Tongue (tissue), 2 donors: ENCODE measurements around the gene CADM1. TPM values are rescaled to one million over a fixed set of nuclear protein-coding genes. Genes with fewer than 3 reads are reported as not detected.

Source experiments
- DNase-seq: peaks from one replicate; pipeline ENCODE4 v3.0.0-alpha.2; 2015
- total RNA-seq: library from RNA; depleted of rRNA; stranded (reverse); fragments of >200 nt; gene quantifications from one replicate; pipeline ENCODE4 v1.2.3, GENCODE V29; 2014

CADM1 gene
- total RNA-seq, 1 donor from 2014 or later = 53.1 TPM

DNA sequence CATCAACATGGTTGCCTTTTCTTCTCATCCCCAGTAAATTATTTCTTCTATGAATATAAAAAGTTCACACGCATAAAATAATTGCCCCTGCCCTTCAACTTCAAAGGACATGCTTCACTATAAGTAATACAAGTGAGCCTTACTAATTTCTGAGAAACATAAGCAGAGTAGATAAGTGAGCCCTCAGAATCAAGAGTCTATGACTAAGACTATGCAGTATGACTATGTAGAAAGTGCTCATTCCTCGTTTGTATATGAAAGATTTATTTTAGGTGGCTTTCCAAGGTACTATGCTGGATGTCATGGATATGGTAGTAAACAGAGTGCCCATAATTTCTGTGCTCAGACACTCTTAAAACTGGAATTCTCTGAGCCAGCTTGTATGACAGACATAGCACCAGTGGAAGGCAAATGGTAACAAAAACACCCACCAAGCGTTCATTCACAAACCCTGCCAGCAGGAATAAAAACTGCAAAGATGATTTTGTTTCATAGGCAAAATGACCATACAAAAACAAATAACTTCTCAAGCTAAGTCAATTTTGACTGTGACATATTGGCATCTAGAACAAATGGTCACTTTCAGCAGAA is 189.8 kb downstream of the CADM1 start:
- DNase-seq = peak; percentile 26

DNA sequence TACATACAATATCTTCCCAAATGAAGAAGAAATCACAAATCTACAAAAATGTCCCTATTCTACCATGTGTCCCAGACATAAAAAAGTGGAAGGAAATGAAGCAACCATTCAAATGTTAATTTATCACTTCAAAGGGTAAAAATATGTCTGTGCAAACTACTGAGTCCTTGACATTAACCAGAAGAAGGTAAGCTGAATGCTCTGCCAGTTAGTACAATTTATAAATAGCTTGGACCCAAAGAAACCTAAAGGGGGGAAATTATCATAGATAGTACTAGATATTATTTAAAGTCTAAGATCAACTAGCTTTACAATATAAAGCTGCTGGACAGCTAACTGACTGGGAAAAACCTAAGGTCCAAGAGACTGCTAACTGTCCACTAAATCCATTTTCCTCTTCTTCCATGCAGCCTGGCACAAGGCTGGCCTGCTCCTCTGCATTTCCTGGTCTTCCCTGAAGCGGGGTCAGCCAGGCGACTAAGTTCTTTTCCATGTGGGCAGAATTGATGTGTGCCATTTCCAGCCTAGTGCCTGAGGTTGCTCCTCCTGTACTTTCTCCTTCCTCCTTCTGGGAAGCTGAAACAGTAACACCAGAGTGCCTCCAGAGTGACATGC is 190.9 kb downstream of the CADM1 start:
- DNase-seq = no peak

DNA sequence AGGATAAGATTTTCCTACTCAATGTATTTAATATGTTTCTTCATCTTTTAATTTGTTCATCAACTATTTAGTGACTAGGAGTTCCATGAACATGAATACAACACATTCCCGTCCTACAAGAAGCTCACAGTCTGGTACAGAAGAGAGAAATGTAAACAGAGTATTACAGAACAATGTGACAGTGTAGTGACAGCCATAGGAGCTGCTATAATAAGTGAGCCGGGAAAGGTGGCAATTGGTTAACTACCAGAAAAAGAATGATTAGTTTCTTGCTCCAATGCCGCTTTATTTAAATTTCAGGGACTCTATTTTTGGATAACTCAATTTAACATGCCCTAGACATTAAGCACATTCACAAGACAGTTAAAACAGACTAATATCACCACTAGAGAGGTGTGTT is 192.3 kb downstream of the CADM1 start:
- no peak for DNase-seq

DNA sequence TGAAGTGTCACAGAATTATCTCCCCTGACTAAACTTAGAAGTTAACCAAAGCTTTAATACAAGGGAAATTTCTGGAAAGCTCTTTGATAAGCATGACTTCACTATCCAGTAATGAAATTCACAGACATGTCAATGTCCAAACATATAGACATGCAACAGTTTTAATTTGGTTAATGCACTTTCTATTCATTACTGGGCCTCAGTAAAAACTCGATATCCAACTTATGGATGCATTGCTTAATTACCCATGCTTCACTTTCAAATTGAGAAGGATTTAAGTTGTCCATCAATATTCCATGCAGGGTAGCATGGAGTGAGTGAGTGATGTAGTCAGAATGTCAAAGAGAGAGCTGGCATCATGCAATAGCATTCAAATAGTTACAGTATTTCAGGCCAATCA is 197.5 kb downstream of the CADM1 start:
- DNase-seq = no peak

DNA sequence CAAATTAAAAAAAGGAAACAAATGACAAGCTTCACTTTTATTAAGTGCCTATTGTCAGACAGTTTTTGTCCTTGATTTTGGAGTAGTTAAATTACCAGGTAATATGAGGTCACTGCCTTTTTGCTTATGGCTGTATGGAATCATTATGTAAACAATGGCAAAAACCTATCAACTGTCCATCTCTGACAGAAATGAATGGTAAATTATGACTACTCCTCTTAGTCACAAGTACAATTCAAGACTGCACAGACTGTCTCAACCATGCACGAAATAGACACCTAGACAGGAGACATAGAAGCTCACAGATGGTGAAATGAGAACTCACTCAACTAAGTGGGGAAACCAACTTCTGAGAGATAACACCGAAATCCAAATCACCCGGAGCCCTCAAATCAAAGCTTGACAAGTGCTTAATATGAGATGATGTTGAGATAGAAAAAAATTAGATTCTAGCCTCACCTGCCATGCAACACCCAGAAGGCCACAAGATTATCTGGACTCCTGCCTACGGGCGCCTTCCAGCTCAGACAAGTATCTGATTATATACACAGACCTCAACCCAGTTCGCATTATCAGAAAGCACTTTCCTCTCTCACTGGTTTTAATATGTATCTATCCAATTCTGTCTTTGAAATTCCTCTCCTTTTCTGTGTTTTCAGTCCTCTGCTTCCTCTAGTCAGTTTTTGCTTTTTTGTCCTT is 199.3 kb downstream of the CADM1 start:
- no peak for DNase-seq

DNA sequence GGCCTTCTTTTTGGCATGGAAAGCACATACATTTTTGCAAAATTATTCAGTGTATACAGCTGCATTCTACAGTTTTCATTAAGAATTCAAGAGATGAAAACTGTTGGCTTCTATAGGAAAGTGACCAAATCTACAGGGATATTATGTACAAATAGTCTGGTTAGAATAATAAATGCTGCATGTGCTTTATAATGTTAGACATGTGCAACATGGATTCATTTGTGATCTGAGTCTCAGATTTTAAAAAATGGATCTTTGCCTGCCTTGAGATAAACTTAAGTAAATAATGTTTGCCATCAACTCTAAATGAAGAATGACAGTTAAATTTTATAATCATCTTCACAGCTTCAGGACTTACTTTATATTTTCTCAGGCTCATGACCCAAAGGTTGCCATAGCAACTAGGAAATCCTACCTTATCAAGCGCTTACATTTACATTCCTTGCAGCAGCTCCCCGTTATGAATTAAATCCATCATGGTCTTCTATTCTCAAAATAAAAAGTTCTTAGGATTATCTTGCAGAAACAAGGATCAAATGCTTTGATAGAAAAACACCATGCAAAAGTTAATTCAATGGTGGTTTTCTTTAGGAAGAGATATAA is 200.2 kb downstream of the CADM1 start:
- DNase-seq = no peak

DNA sequence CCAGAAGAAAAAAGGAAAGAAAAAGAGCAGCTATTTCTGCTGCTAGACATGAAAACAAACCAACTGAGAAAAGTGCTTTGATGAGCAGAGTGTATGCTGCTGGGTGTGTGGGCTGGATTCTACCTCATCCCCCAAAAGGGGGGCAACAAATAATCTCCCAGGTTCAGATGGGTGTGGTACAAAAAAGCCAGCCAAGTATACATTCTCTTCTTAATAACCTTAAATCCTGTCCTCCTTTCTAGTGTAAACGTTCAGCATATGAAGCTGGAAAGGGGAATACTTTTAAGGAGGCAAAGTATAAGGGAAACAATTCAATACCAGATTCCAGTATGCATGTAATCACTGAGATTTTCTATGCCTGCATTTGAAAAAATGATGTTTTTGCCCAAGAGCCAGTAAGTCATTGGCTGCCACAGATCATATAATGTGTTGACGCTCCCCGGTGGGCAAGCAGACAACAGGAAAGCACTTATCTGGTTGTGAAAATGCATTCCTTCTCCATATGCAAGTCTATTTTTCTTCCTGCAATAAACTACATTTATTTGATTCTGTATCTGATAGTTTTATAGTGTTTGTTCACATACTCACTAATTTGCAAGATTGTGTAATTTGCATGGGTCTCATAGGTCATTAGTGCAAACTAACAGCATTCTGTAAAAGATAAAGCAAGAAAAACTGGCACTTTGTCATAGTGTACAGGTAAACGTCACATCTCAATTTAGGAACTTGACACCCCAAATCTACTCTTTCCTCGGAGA is 201.1 kb downstream of the CADM1 start:
- DNase-seq = peak; percentile 53

DNA sequence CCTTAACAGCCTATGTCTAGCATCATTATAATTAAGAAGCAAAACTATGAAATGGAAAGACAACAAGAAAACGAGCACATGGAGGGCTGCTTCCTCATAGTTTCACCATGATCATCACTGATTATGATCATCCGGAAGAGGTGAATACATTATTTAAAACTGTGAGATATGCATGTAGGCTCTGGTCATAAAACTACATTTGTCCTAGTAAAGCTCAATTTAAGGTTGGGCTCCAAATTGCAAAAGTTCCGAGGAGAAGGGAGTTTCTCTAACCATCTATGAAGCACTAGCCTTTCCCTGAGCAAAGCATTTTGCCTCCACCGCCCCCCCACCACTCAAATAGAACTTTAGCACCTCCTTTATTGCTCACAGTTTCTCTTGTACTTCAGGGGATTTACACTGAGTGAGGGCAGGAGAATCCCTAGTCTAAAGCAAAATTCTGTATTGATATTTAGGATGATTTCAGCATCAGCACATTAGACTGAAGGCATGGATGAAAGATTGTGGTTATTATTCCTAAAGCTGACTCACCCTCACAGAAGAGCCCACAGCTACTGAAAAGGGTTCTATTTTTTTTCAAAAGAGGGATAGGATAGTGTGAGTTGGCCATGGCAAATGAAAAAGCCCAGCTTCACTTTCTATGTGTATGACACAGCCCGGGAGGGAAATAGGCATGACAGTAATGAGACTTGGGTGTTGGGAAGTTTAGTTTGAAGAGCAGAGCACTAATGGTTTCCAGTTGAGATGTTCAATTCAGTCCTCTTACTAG is 203.4 kb downstream of the CADM1 start:
- no peak for DNase-seq

DNA sequence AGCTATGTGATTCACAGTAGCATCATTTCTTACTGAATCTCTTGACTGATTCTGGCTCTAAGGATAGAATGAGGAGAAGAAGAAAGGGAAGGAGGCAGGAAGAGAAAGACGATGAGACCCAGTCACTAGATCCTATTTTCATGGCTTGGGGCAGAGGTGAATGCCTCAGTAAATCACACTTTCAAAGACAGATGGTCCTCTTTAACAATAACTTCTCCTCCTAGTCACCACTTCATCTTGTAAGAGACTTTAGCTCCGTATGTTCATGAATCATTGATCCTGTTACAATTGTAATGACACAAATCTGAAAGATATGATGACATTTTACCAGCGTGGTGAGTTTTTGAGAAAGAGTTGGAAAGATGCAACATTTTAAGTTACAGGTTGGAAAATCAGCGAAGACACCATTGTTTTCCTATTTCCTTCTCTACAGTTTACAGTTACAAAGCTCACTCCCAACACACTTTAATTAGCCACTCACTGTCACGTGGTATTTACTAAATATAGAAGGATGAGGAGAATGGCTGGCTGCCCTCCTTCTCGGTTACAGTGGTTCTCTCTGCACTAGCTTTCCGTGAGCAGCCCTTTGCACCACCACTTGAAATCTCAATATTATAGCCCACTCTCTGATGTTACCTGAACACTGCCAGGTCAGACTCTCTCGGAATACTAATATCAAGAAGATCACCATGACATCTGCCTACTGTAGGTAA is 205.8 kb downstream of the CADM1 start:
- no peak for DNase-seq

DNA sequence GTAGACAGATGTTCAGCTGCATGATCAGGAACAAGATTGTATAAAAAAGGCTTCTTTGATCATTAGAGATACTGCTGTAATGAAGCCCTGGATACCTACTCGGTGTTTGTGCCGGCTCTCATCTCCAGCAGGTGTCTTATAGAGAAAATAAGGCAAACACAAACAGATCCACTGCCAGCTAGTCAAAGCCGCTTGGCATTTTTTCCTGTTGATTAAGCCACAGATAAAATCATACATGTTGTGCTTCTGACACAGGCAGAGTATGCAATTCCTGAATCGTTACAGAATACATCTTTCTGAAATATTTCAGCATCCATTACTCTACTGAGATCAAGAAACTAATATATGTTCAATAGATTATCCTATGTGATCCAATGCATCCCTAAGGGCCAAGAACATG is 206.9 kb downstream of the CADM1 start:
- no peak for DNase-seq

DNA sequence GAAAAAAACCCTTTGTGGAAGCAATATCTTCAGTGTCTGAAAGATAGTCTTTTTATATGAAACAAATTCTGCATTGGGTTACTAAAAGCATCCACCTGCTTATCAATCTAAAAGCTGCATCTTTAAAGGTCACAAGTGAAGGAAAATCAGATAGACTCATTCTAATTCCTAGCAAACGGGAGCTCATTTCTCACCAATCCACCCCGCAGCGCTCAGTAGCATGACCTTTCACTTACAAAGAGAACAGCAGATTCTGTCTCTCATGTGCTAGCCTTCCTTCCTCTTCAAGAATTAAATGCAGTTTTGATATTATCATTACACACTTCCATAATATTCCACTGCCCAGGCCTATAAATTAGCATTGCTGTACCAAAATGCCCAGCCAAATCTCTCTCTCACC is 212.9 kb downstream of the CADM1 start:
- no peak for DNase-seq

DNA sequence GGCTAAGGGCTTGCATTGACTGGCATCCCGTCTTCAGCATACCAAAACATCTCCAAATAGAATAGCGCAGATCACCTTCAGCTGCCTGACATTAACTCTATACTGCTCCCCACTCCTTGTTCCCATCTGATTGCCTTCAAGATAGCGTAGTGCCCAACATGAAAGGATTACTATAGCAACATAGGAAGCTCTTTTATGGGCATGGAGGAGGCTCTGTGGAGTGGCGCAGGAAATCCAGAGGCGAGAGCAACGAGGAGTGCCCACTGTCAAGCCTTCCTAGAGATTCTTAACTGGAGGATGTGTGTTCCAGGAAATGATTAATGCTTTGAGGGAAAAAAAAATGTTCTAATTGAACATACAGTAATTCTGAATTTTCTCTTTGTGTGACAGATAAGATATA is 213.3 kb downstream of the CADM1 start:
- no peak for DNase-seq

DNA sequence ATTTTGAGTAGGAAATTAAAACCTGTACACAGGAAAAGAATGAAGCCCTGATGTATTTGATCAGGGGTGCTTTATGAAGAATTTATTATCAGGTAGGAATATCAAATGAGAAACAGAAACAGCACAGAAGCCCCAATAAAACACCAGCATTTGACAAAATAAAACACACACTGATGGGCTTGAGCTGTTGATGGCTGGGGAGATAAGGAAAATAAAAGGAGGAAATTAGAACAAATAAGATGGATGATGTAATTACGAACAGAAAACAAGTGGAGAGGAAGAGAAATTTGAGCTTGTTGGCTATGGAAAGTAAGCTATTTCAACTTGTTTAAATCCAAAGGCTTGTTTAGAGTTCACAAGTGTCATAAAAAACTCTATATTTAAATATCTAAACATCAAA is 213.7 kb downstream of the CADM1 start:
- no peak for DNase-seq

DNA sequence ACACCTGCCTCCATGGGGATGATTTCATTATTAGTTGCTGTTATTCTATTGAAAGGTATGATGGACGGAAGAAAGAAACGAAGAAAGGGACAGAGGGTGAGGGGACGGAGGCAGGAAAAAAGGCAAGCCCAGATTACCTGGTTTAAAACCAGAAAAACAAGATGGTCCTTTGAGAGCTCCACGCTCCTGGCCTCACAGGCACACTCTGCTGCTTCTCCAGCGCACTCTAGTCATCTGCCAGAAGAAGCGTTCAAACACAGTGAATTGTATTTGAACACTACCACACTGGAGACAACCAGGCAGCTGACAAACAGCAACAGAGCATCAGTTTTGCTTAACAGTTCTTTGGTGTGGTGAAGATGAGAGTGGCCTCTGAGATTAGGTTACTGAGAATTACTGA is 216.9 kb downstream of the CADM1 start:
- DNase-seq = no peak

DNA sequence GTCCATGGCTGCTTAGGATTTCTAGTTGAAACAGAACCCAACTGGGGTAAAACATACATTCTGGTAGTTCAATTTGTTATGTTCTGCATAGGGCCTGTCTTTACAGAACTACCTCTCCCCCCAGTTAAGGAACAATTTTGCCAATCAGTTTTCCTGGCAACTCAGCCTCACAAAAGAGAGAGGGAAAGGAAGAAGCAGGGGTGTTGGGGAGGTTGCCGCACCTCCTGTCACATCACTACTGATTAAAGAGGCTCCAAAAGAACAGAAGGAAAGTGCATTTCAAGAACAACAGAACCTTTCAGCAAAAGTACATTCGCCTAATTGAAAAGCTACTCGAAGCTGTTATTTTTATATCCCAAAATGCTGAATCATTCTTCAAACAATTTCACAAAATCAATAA is 217.6 kb downstream of the CADM1 start:
- no peak for DNase-seq

DNA sequence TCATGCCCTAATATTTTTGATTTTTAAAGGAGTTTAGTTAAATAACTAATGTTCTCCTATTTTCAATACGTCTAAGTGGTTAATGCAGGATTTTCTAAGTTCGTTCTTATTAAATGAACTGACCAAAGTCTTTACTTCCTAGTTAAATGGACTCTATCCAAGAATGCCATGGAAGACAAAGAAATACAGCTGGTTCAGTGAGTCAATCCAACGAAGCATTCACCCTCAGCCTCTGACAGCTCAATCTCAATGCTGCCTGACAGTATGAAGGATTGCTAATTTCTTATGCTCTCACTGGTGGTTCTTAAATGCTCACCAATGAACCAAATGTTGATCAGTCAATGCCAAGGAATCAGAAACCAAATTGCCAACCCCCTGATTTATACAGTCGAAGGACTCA is 219.4 kb downstream of the CADM1 start:
- DNase-seq = no peak

DNA sequence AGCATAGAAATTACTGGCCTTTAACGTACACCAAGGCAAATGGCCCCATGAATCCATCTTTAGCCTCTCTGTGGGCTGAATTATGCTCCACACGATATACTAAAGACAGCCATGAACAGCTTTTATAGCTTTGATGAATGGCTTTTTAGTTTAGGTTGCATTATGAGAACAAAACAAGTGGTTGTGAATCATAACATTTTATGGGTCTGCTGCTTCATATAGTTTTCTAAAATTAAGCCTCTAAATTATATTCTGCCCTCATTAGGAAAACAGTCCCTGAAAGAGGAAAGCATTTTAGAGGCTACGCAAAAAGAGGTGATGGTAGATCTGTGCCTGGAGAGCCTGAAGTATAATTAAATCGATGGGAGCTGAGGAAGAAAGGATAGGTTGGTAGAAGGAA is 221.3 kb downstream of the CADM1 start:
- no peak for DNase-seq

DNA sequence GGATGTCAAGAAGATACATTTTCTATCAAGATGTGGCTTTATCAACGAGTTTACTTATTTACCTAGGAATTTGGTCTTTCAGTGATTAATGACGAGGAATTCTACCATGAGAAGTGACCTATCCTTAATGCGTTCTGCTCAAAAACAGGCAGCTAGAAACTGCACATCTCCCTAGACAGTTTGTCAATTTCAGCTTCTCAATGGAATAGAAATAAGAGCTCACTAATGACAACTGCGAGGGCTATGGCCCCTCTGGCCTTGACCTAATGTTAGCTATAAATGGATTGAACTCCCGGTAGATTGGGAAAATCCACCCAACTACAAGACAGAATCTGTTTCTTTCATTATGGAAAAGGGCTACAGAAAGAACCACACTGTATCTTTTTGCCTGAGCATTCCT is 223.4 kb downstream of the CADM1 start:
- DNase-seq = no peak

DNA sequence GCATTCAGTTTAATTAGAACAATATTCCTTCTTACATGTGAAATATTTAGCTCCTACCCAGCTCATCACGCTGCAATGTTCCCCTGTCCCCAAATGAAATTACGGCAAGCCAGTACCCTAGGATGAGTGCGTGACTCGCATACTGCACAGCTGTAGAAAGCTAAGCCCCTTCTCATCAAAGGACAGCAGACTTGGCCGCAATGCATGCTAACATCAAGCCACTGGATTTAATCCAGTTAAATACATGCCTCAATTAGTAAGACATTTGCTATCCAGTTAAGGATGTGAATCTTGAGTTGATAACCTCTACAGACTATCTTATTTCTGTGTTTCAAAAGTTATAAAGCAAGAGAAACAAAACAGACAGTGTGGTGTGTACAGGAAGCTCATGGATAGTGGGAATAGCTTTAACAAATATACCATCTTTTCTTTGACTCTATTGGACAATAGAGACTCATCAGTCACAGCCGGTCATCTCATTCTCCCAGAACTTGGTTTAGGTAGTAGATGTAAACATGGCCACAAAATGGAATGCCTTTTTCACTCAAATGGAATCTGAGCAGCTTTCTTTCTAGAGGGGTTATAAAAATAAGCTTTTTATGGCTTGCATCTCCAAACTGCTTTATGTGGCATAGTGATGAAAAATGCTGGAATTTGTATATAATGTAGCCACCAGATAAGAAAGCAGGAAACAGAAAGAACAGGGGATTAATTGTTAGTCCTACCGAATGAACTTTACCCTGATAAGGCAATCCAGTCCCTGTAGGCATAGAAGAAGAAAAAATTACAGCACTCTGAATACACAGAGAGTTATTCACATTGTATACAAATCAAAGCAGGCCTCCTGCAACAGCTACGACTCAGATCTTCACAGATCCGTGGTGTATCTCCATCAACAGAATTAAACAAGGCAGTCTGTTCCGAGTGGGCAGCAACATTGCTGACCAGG is 224.1 kb downstream of the CADM1 start:
- peak; percentile 31 for DNase-seq

DNA sequence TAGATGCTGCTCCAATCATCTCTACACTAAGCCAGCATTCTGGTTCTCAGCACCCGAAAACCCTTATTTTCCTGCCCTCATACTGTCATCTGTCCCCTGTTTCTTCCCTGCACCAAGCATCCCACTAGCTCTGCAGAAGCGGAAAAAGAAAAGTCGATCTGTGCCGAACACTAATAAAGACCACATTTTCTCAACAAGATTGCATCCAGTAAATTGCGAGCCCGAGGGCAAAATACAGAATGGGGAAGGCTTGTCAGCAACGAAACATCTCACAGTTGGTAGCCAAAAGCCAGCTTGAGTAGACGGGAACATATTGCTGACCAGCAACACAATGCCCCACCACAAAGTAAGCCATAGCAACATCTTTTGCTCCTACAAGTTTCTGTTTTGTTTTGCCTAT is 227.4 kb downstream of the CADM1 start:
- DNase-seq = no peak
